Karpas-422 (cell line): ENCODE results near the gene PPFIA2. TPM values are rescaled to one million over a fixed set of nuclear protein-coding genes. Genes with fewer than 3 reads are reported as not detected.

Source experiments
- DNase-seq: peaks from one replicate; pipeline ENCODE4 v3.0.0-alpha.2; 2015
- H2AFZ ChIP-seq: fragments of 200-600 bp; sonication (generic); 2 replicates; pipeline ENCODE4 v1.6.1; 2014; ENCODE audit warnings: antibody characterized with exemption, low read length, mixed read lengths
- H3K27ac ChIP-seq: fragments of 200-600 bp; sonication (generic); 2 replicates; pipeline ENCODE4 v1.5.1; 2014; ENCODE audit warnings: mild to moderate bottlenecking, low read length, moderate library complexity
- H3K27me3 ChIP-seq: fragments of 200-600 bp; sonication (generic); 2 replicates; pipeline ENCODE4 v1.6.1; 2014; ENCODE audit warnings: low read length, mixed read lengths
- H3K36me3 ChIP-seq: fragments of 200-600 bp; sonication (generic); 2 replicates; pipeline ENCODE4 v1.6.1; 2014; ENCODE audit warnings: low read length, mixed read lengths; ENCODE audit not compliant: insufficient read depth
- H3K4me1 ChIP-seq: fragments of 200-600 bp; sonication (generic); 2 replicates; pipeline ENCODE4 v1.6.1; 2014; ENCODE audit warnings: mild to moderate bottlenecking, low read length, mixed read lengths
- H3K4me2 ChIP-seq: fragments of 200-600 bp; sonication (generic); 2 replicates; pipeline ENCODE4 v1.6.1; 2014; ENCODE audit warnings: low read length, low read depth, mild to moderate bottlenecking; ENCODE audit not compliant: poor library complexity, severe bottlenecking
- H3K4me3 ChIP-seq: fragments of 200-600 bp; sonication (generic); 2 replicates; pipeline ENCODE4 v1.5.1; 2014; ENCODE audit warnings: mild to moderate bottlenecking, antibody characterized with exemption, low read length, mixed read lengths
- H3K79me2 ChIP-seq: fragments of 200-600 bp; sonication (generic); 2 replicates; pipeline ENCODE4 v1.6.1; 2014; ENCODE audit warnings: mild to moderate bottlenecking, low read length, mixed read lengths
- H3K9ac ChIP-seq: fragments of 200-600 bp; sonication (generic); 2 replicates; pipeline ENCODE4 v1.6.0; 2014; ENCODE audit warnings: low read length
- H3K9me2 ChIP-seq: fragments of 200-600 bp; sonication (generic), shearing (Covaris generic); replicated peaks from 2 replicates; pipeline ENCODE4 v1.6.0; 2014; ENCODE audit warnings: mild to moderate bottlenecking, low read length, moderate library complexity; ENCODE audit not compliant: insufficient read depth
- H3K9me3 ChIP-seq: fragments of 300-700, 200-600 bp; sonication (generic); 2 replicates; pipeline ENCODE4 v1.6.1; 2014; ENCODE audit warnings: low read length, mixed read lengths
- H4K20me1 ChIP-seq: fragments of 200-600 bp; sonication (generic); 2 replicates; pipeline ENCODE4 v1.6.1; 2014; ENCODE audit warnings: mild to moderate bottlenecking, antibody characterized with exemption, low read length, low read depth; ENCODE audit not compliant: insufficient read depth
- total RNA-seq: library from RNA; depleted of rRNA; stranded (reverse); fragments of >200 nt; shearing (Covaris generic); gene quantifications from 2 replicates; pipeline ENCODE4 v1.2.3, GENCODE V29; 2014; ENCODE audit warnings: low replicate concordance

Gene PPFIA2
- total RNA-seq, 1 experiment from 2014 or later, result not detected

- no peaks in the 10 kb centered on the region for H3K27me3 ChIP-seq
- no peak overlapping the region for H2AFZ ChIP-seq
- no peak overlapping the region for H3K4me3 ChIP-seq
- no peak overlapping the region for H3K4me2 ChIP-seq
- no peaks in the 10 kb centered on the region for H3K9me3 ChIP-seq
- H3K4me1 ChIP-seq, result no peaks in the 10 kb centered on the region
- H3K9ac ChIP-seq, result no peak overlapping the region
- no peaks in the 10 kb centered on the region; the same call in 1 of the 2 replicates for H3K9me2 ChIP-seq
- no peak for DNase-seq
- no peaks in the 10 kb centered on the region for H3K36me3 ChIP-seq
- no peaks in the 10 kb centered on the region for H3K79me2 ChIP-seq
- H3K27ac ChIP-seq, result no peak overlapping the region
- no peaks in the 10 kb centered on the region for H4K20me1 ChIP-seq
Observed at GRCh38 chr12:81533054-81533453, 226.1 kb downstream of the PPFIA2 start.

DNA sequence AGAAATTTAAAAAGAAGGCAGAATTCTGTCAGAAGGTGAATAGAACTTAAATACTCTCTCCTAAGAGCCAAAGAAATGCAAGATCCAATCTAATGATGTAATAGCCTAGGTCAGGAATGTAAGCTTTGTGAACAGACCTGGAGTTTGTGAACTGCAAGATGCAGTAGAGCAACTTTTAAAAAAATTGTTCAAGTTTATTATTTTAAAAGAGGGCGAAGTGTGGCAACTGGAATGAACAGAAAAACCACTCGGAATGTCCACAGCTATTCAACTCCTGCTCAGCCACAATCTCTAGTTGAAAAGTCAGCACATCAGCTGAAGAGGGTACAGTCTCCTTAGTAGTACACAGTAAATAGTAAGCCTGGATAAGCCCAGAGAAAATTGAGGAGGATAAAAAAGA is 228.8 kb downstream of the PPFIA2 start:
- H3K9me3 ChIP-seq, result no peaks in the 10 kb centered on the region
- no peak overlapping the region for H3K4me3 ChIP-seq
- H3K9ac ChIP-seq, result no peak overlapping the region
- no peaks in the 10 kb centered on the region; the same call in 1 of the 2 replicates for H3K9me2 ChIP-seq
- DNase-seq, result no peak
- H3K79me2 ChIP-seq, result no peaks in the 10 kb centered on the region
- no peak overlapping the region for H2AFZ ChIP-seq
- H3K27ac ChIP-seq, result no peak overlapping the region
- H3K36me3 ChIP-seq, result no peaks in the 10 kb centered on the region
- no peaks in the 10 kb centered on the region for H3K27me3 ChIP-seq
- no peaks in the 10 kb centered on the region for H4K20me1 ChIP-seq
- no peak overlapping the region for H3K4me2 ChIP-seq
- H3K4me1 ChIP-seq, result no peaks in the 10 kb centered on the region

DNA sequence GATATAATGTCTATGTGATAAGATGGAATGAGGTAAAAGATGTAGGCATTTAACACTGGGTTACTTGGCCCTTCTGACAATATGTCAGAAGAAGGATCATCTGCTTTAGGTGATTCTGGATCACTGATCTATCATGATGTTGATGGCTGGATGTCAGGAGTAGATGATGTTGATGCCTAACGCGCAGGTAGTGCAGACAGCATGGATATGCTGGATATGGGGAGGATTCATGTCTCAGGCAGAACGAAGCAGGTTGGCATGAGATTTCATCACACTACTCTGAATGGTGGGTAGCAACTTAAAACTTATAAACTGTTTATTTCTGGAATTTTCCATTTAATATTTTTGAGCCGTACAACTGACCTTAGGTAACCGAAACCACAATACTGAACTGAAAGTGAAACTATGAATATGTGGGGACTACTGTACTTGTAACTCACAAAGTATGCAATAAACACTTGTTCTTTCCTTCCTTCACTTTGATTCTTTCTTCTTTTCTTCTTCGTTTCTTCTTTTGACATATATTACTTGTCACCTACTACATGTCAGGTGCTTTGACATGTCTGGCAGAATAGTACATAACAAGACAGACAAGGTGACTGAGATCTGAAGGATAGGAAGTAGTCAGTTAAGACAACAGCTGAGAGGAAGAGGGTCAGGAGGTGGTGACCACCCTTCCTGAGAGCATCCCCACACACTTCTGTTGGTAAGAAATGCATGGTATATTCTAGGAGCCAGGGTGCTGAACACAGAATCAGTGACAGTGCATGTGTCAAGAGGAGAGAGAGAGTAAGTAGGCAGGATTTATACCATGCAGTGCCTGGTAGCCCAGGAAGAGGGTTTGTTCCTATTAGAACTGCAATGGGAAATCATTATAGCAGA is 238.8 kb downstream of the PPFIA2 start:
- no peaks in the 10 kb centered on the region for H4K20me1 ChIP-seq
- H3K4me2 ChIP-seq, result peak overlapping the region; percentile 12
- H3K4me1 ChIP-seq, result no peaks in the 10 kb centered on the region
- no peaks in the 10 kb centered on the region for H3K79me2 ChIP-seq
- peak overlapping the region; percentile 20; the same call in 1 of the 2 replicates for H3K4me3 ChIP-seq
- no peak overlapping the region for H2AFZ ChIP-seq
- H3K27ac ChIP-seq, result no peak overlapping the region
- H3K9me2 ChIP-seq, result no peaks in the 10 kb centered on the region
- H3K27me3 ChIP-seq, result no peaks in the 10 kb centered on the region
- H3K36me3 ChIP-seq, result no peaks in the 10 kb centered on the region
- H3K9me3 ChIP-seq, result no peaks in the 10 kb centered on the region
- H3K9ac ChIP-seq, result no peak overlapping the region
- no peak for DNase-seq

- H3K4me1 ChIP-seq, result no peaks in the 10 kb centered on the region
- no peaks in the 10 kb centered on the region for H3K27me3 ChIP-seq
- no peaks in the 10 kb centered on the region for H4K20me1 ChIP-seq
- H3K36me3 ChIP-seq, result no peaks in the 10 kb centered on the region
- no peak overlapping the region for H3K4me2 ChIP-seq
- H3K79me2 ChIP-seq, result no peaks in the 10 kb centered on the region
- H3K9ac ChIP-seq, result no peak overlapping the region
- H3K27ac ChIP-seq, result no peak overlapping the region
- H2AFZ ChIP-seq, result no peak overlapping the region
- no peaks in the 10 kb centered on the region; the same call in 1 of the 2 replicates for H3K9me2 ChIP-seq
- no peaks in the 10 kb centered on the region for H3K9me3 ChIP-seq
- no peak overlapping the region for H3K4me3 ChIP-seq
- no peak for DNase-seq
Observed at GRCh38 chr12:81518638-81519037, 240.5 kb downstream of the PPFIA2 start.

- DNase-seq, result no peak
- Histone ChIP-seq H3K27me3 (no peaks in the 10 kb centered on the region), H2AFZ (no peak overlapping the region), H3K27ac (no peak overlapping the region), H3K79me2 (no peaks in the 10 kb centered on the region), H3K4me3 (no peak overlapping the region), H3K9ac (no peak overlapping the region), H3K4me1 (no peaks in the 10 kb centered on the region), H3K9me2 (no peaks in the 10 kb centered on the region; the same call in 1 of the 2 replicates), H3K4me2 (no peak overlapping the region), H4K20me1 (no peaks in the 10 kb centered on the region), H3K9me3 (no peaks in the 10 kb centered on the region), H3K36me3 (no peaks in the 10 kb centered on the region)
Observed at GRCh38 chr12:81517296-81517695, 241.9 kb downstream of the PPFIA2 start.

DNA sequence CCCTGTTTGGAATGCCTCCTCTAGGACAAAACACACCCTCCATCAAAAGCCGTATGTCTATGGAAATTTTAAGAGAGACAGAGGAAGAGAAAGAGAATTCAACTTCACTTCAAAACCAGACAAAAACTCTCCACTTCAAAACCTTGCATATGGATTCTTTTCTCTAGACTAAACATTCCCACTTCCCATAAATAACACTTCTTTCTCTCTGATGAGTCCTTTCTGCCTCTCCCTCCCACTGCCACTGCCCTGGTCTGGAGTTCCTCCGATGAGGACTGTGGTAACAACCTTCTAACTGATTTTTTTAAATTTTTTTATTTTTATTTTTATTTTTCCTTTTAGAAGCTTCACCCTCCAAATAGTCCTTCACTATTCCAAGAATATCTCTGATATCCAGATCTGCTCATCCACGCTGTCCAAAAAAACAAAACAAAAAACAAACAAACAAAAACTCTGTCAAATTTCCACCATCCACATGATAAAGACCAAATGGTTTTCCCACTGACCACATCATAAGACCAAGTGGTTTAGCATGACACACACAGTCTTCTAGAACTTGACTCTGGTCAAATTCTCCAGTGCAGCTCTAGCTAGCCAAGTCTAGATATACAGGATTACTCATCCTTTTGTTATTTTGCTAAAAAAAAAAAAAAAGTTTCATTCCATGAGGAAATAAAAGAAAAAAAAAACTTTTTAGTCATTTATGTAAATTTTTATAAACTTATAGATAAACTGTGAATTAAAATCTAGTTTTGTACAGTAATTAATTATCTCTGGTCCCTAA is 256.0 kb downstream of the PPFIA2 start:
- H2AFZ ChIP-seq, result no peak overlapping the region
- H3K27me3 ChIP-seq, result no peaks in the 10 kb centered on the region
- no peak overlapping the region for H3K27ac ChIP-seq
- no peaks in the 10 kb centered on the region for H3K36me3 ChIP-seq
- no peaks in the 10 kb centered on the region for H3K79me2 ChIP-seq
- no peaks in the 10 kb centered on the region for H3K9me3 ChIP-seq
- H4K20me1 ChIP-seq, result no peaks in the 10 kb centered on the region
- H3K9ac ChIP-seq, result no peak overlapping the region
- H3K4me2 ChIP-seq, result no peak overlapping the region
- H3K4me3 ChIP-seq, result no peak overlapping the region
- H3K9me2 ChIP-seq, result no peaks in the 10 kb centered on the region
- DNase-seq, result no peak
- H3K4me1 ChIP-seq, result no peaks in the 10 kb centered on the region

DNA sequence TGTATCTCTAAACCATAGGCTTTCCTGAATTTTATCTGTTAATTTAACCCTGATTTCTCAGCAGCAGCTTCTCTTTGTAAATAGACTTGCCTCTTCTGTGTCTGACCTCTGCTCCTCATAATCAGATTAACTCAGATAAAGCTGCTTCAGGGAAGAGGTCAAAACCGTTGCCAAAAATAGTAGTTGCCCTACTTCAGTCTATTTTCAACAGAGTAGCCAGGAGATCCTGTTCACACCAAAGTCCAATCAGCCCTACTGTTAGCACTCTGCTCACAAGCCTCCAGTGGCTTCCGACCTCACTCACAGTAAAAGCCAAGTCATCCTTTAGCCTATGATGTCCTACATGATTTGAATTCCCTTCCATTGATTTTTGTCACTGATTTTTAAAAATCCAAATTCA is 258.4 kb downstream of the PPFIA2 start:
- Histone ChIP-seq H2AFZ (no peak overlapping the region), H3K36me3 (no peaks in the 10 kb centered on the region), H3K4me3 (no peak overlapping the region), H3K79me2 (no peaks in the 10 kb centered on the region), H3K4me2 (no peak overlapping the region), H3K9me3 (no peaks in the 10 kb centered on the region), H3K27ac (no peak overlapping the region), H4K20me1 (no peaks in the 10 kb centered on the region), H3K9ac (no peak overlapping the region), H3K4me1 (no peaks in the 10 kb centered on the region), H3K9me2 (no peaks in the 10 kb centered on the region), H3K27me3 (no peaks in the 10 kb centered on the region)
- no peak for DNase-seq

DNA sequence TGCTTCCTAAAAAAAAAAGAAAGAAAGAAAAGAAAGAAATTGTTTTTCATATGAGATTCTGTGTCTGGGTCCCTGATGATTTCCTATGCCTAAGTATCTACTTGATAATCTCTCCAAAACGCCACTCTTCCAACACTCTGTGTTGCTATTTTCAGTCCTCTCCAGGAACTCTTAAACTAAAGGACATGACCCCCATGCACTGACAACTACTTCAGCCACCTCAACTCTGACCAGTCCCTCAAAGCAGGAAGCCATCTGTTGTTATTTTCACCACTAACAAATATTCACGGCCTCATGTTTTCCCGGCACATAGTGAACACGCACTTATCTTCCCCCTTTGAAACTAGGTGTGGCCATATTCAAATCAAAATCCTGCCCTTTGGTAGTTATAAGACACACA is 259.3 kb downstream of the PPFIA2 start:
- H3K36me3 ChIP-seq, result no peaks in the 10 kb centered on the region
- no peak overlapping the region for H2AFZ ChIP-seq
- H3K9ac ChIP-seq, result no peak overlapping the region
- H3K4me1 ChIP-seq, result no peaks in the 10 kb centered on the region
- H3K79me2 ChIP-seq, result no peaks in the 10 kb centered on the region
- DNase-seq, result no peak
- H3K27me3 ChIP-seq, result no peaks in the 10 kb centered on the region
- no peak overlapping the region for H3K4me2 ChIP-seq
- no peaks in the 10 kb centered on the region for H3K9me3 ChIP-seq
- no peaks in the 10 kb centered on the region for H3K9me2 ChIP-seq
- H3K27ac ChIP-seq, result no peak overlapping the region
- no peaks in the 10 kb centered on the region for H4K20me1 ChIP-seq
- H3K4me3 ChIP-seq, result no peak overlapping the region
